Neural progenitor cell (in vitro differentiated cells): ENCODE data around the gene AQP6. TPM values are rescaled to one million over a fixed set of nuclear protein-coding genes. Genes with fewer than 3 reads are reported as not detected.
A peak's percentile ranks its signal among the peaks of the same experiment; 100 is the strongest.

Experiments used
- DNase-seq: peaks from one replicate; pipeline ENCODE4 v3.0.0-alpha.2; 2016; ENCODE audit warnings: low spot score
- H2AFZ ChIP-seq: fragments of 200-600 bp; sonication (generic); replicated peaks from 2 replicates; pipeline ENCODE4 v1.6.1; 2016; ENCODE audit warnings: antibody characterized with exemption
- H3F3A ChIP-seq: fragments of 200-600 bp; sonication (generic); 2 replicates; pipeline ENCODE4 v1.6.1; 2016; ENCODE audit warnings: antibody characterized with exemption, low read depth
- H3K27ac ChIP-seq: fragments of 200-600 bp; sonication (generic); 2 replicates; pipeline ENCODE4 v1.5.1; 2016; ENCODE audit warnings: mild to moderate bottlenecking
- H3K27me3 ChIP-seq: fragments of 200-600 bp; sonication (generic); 2 replicates; pipeline ENCODE4 v1.6.1; 2016; ENCODE audit warnings: mild to moderate bottlenecking, moderate library complexity
- H3K36me3 ChIP-seq: fragments of 200-600 bp; sonication (generic); 2 replicates; pipeline ENCODE4 v1.5.1; 2016
- H3K4me1 ChIP-seq: fragments of 200-600 bp; sonication (generic); 2 replicates; pipeline ENCODE4 v1.6.1; 2016; ENCODE audit warnings: mixed run types
- H3K4me2 ChIP-seq: fragments of 200-600 bp; sonication (generic); 2 replicates; pipeline ENCODE4 v1.6.1; 2016
- H3K4me3 ChIP-seq: fragments of 200-600 bp; sonication (generic); 2 replicates; pipeline ENCODE4 v1.5.1; 2016
- H3K79me2 ChIP-seq: fragments of 200-600 bp; sonication (generic); 2 replicates; pipeline ENCODE4 v1.6.1; 2016; ENCODE audit warnings: low read depth
- H3K9ac ChIP-seq: fragments of 200-600 bp; sonication (generic); 2 replicates; pipeline ENCODE4 v1.6.1; 2016
- H3K9me3 ChIP-seq: fragments of 200-600 bp; sonication (generic); 2 replicates; pipeline ENCODE4 v1.5.1; 2016; ENCODE audit warnings: low read depth
- H4K20me1 ChIP-seq: fragments of 200-600 bp; sonication (generic); 2 replicates; pipeline ENCODE4 v1.6.1; 2016; ENCODE audit warnings: low read depth
- H3K27ac Mint-ChIP-seq: 3 replicates; pipeline ENCODE4 v1.8.0; 2021; ENCODE audit warnings: mixed read lengths
- H3K27me3 Mint-ChIP-seq: 2 replicates; pipeline ENCODE4 v1.8.0; 2022; ENCODE audit warnings: low read depth, mild to moderate bottlenecking, inconsistent platforms, moderate library complexity, mixed read lengths; ENCODE audit not compliant: insufficient read depth
- H3K36me3 Mint-ChIP-seq: 3 replicates; pipeline ENCODE4 v1.8.0; 2021; ENCODE audit warnings: mixed read lengths
- H3K4me1 Mint-ChIP-seq: 3 replicates; pipeline ENCODE4 v1.8.0; 2021; ENCODE audit warnings: mixed read lengths
- H3K4me3 Mint-ChIP-seq: 3 replicates; pipeline ENCODE4 v1.8.0; 2021; ENCODE audit warnings: mild to moderate bottlenecking, moderate library complexity, mixed read lengths
- H3K9me3 Mint-ChIP-seq: 3 replicates; pipeline ENCODE4 v1.8.0; 2020; ENCODE audit warnings: mixed read lengths
- CTCF ChIP-seq: fragments of 200-600 bp; sonication (generic); IDR thresholded peaks from 2 replicates; pipeline ENCODE4 v1.5.1; 2017; ENCODE audit warnings: antibody characterized with exemption, mild to moderate bottlenecking
- EZH2 ChIP-seq: fragments of 200-600 bp; sonication (generic); IDR thresholded peaks from 2 replicates; pipeline ENCODE4 v1.6.1; 2017; ENCODE audit warnings: antibody characterized with exemption, mild to moderate bottlenecking, moderate library complexity
- EZH2phosphoT487 ChIP-seq: fragments of 200-600 bp; sonication (generic); IDR thresholded peaks from 2 replicates; pipeline ENCODE4 v1.6.1; 2017; ENCODE audit warnings: antibody characterized with exemption
- total RNA-seq: library from RNA; depleted of rRNA; stranded (reverse); fragments of >200 nt; gene quantifications from 2 replicates; pipeline ENCODE4 v1.2.3, GENCODE V29; 2015; ENCODE audit warnings: low replicate concordance

AQP6 gene
- total RNA-seq, 1 donor from 2014 or later = not detected

GRCh38 chr12:50006280-50006679 lies 33.5 kb downstream of the AQP6 start:
- DNase-seq = no peak
- H4K20me1 ChIP-seq = peaks cover 30% of the 10 kb centered on the region
- peaks cover 4% of the 10 kb centered on the region for H3F3A ChIP-seq
- no peak overlapping the region for H3K4me2 ChIP-seq
- H3K4me1 Mint-ChIP-seq = peaks cover 5% of the 10 kb centered on the region
- peaks cover 39% of the 10 kb centered on the region for H3K79me2 ChIP-seq
- no peak overlapping the region for H3K4me3 Mint-ChIP-seq
- H3K9me3 Mint-ChIP-seq = no peaks in the 10 kb centered on the region
- no peaks in the 10 kb centered on the region for H3K9me3 ChIP-seq
- H3K36me3 ChIP-seq = peaks cover 7% of the 10 kb centered on the region
- H3K27ac ChIP-seq = no peak overlapping the region
- no peak overlapping the region for H3K9ac ChIP-seq
- no peak overlapping the region for H2AFZ ChIP-seq
- peaks cover 19% of the 10 kb centered on the region for H3K36me3 Mint-ChIP-seq
- no peak for TF ChIP-seq EZH2
- TF ChIP-seq EZH2phosphoT487 = no peak
- no peak for TF ChIP-seq CTCF
- H3K27ac Mint-ChIP-seq = peak overlapping the region; percentile 65
- H3K27me3 ChIP-seq = no peaks in the 10 kb centered on the region
- H3K4me1 ChIP-seq = no peaks in the 10 kb centered on the region
- no peaks in the 10 kb centered on the region for H3K27me3 Mint-ChIP-seq
- no peak overlapping the region for H3K4me3 ChIP-seq

GRCh38 chr12:50006754-50007442 lies 34.2 kb downstream of the AQP6 start:
- Mint-ChIP-seq H3K4me1 (peaks cover 5% of the 10 kb centered on the region), H3K9me3 (no peaks in the 10 kb centered on the region), H3K27me3 (no peaks in the 10 kb centered on the region), H3K27ac (no peak overlapping the region), H3K36me3 (peaks cover 18% of the 10 kb centered on the region), H3K4me3 (no peak overlapping the region)
- Histone ChIP-seq H2AFZ (no peak overlapping the region), H3K9me3 (no peaks in the 10 kb centered on the region), H3K4me3 (no peak overlapping the region), H3K27me3 (no peaks in the 10 kb centered on the region), H3K36me3 (peaks cover 7% of the 10 kb centered on the region), H4K20me1 (peaks cover 30% of the 10 kb centered on the region), H3K79me2 (peaks cover 45% of the 10 kb centered on the region), H3K9ac (no peak overlapping the region), H3K4me2 (no peak overlapping the region), H3K27ac (no peak overlapping the region), H3K4me1 (no peaks in the 10 kb centered on the region), H3F3A (peaks cover 4% of the 10 kb centered on the region)
- TF ChIP-seq CTCF (no peak), EZH2phosphoT487 (no peak), EZH2 (no peak)
- no peak for DNase-seq

- no peaks in the 10 kb centered on the region for H3F3A ChIP-seq
- H3K36me3 ChIP-seq = no peaks in the 10 kb centered on the region
- TF ChIP-seq EZH2phosphoT487 (no peak), EZH2 (no peak), CTCF (no peak)
- no peaks in the 10 kb centered on the region for H3K9me3 ChIP-seq
- H3K4me3 Mint-ChIP-seq = no peak overlapping the region
- no peaks in the 10 kb centered on the region for H3K9me3 Mint-ChIP-seq
- peaks cover 17% of the 10 kb centered on the region for H3K36me3 Mint-ChIP-seq
- H3K9ac ChIP-seq = no peak overlapping the region
- no peaks in the 10 kb centered on the region for H3K27me3 Mint-ChIP-seq
- no peak overlapping the region for H2AFZ ChIP-seq
- no peaks in the 10 kb centered on the region for H3K4me1 ChIP-seq
- H4K20me1 ChIP-seq = peaks cover 43% of the 10 kb centered on the region
- H3K27me3 ChIP-seq = no peaks in the 10 kb centered on the region
- H3K79me2 ChIP-seq = peaks cover 98% of the 10 kb centered on the region
- H3K4me3 ChIP-seq = no peak overlapping the region
- H3K27ac Mint-ChIP-seq = no peak overlapping the region
- no peak overlapping the region for H3K4me2 ChIP-seq
- H3K27ac ChIP-seq = no peak overlapping the region
- H3K4me1 Mint-ChIP-seq = no peaks in the 10 kb centered on the region
- DNase-seq = no peak
Observed at GRCh38 chr12:50013361-50014147, 40.8 kb downstream of the AQP6 start.
